AG09309 (cell line): ENCODE measurements around the gene EIF4EBP2.

Experiments used
- DNase-seq: peaks from one replicate; pipeline ENCODE4 v3.0.0-alpha.2; 2010; ENCODE audit warnings: low read depth
- H3K4me3 ChIP-seq: 2 replicates; pipeline ENCODE4 v1.5.1; 2011; ENCODE audit warnings: mild to moderate bottlenecking, low read depth, low read length, moderate library complexity; ENCODE audit not compliant: control insufficient read depth
- TF ChIP-seq, protein P1 (sequence below): IDR thresholded peaks from 2 replicates; pipeline ENCODE4 v1.5.1; 2011; ENCODE audit warnings: mild to moderate bottlenecking, low read depth, low read length, inconsistent platforms; ENCODE audit not compliant: insufficient read depth, control insufficient read depth; ENCODE audit errors: missing control alignments

EIF4EBP2 gene, protein sequence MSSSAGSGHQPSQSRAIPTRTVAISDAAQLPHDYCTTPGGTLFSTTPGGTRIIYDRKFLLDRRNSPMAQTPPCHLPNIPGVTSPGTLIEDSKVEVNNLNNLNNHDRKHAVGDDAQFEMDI

DNA sequence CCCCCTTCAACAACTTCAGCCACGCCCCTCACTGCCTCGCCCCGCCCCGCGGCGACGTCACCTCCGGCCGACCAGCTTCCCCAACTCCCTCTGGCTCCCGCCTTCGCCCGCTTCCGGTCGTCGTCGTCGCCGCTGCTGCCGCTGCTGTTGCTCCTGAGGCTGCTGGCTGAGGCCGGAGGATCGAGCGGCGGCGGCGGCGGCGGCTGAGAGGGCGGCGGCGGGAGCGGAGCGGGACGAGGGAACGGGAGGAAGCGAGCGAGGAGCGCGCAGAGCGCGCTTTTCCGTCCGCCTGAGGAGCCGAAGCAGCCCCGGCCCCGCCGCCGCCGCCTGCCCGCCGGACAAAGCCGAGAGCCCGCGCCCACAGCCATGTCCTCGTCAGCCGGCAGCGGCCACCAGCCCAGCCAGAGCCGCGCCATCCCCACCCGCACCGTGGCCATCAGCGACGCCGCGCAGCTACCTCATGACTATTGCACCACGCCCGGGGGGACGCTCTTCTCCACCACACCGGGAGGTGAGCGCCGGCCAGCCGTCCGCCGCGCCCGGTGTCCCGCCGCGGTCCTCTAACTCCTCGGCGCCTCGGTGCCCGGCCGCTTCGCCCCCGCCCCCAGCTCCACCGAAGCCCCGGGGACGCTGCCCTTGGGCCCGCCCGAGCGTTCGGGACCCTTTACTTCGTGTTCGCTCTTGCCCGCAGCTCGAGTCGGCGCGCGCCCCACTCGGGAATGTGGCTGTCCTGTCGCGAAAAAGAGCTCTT is at the start of gene EIF4EBP2:
Gene EIF4EBP2, plus strand, starts transcription at position 110 of the 751 bp plus-strand sequence. Its CDS starts 257 bp downstream, at position 367.
- DNase-seq: peak; percentile 71

DNA sequence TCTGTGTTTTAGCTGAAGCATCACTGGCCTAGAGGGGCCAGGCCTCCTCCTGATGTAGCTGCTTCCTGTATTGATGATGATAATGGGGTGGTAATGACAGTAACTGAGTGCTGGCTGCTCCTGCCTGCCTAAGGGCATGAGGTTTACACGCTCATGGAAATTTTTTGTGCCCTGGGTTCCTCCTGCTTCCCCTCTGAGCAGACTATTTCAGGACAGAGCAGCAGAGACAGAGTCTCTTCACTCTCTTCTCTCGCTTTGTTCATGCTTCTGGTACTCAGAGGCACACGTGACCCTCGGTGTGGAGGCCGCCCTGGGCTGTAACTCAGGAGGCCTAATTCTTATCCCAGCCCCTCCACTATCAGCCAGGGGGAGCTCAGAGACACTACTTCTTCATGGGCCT is 49.4 kb upstream of the EIF4EBP2 start:
- no peak overlapping the region for H3K4me3 ChIP-seq
- DNase-seq: no peak
- TF ChIP-seq, protein P1, sequence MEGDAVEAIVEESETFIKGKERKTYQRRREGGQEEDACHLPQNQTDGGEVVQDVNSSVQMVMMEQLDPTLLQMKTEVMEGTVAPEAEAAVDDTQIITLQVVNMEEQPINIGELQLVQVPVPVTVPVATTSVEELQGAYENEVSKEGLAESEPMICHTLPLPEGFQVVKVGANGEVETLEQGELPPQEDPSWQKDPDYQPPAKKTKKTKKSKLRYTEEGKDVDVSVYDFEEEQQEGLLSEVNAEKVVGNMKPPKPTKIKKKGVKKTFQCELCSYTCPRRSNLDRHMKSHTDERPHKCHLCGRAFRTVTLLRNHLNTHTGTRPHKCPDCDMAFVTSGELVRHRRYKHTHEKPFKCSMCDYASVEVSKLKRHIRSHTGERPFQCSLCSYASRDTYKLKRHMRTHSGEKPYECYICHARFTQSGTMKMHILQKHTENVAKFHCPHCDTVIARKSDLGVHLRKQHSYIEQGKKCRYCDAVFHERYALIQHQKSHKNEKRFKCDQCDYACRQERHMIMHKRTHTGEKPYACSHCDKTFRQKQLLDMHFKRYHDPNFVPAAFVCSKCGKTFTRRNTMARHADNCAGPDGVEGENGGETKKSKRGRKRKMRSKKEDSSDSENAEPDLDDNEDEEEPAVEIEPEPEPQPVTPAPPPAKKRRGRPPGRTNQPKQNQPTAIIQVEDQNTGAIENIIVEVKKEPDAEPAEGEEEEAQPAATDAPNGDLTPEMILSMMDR: no peak

More for the DNA sequence above, at the start of gene EIF4EBP2:
- H3K4me3 ChIP-seq: peak within 1 kb of the TSS; percentile 92
- TF ChIP-seq, protein P1: no peak

DNA sequence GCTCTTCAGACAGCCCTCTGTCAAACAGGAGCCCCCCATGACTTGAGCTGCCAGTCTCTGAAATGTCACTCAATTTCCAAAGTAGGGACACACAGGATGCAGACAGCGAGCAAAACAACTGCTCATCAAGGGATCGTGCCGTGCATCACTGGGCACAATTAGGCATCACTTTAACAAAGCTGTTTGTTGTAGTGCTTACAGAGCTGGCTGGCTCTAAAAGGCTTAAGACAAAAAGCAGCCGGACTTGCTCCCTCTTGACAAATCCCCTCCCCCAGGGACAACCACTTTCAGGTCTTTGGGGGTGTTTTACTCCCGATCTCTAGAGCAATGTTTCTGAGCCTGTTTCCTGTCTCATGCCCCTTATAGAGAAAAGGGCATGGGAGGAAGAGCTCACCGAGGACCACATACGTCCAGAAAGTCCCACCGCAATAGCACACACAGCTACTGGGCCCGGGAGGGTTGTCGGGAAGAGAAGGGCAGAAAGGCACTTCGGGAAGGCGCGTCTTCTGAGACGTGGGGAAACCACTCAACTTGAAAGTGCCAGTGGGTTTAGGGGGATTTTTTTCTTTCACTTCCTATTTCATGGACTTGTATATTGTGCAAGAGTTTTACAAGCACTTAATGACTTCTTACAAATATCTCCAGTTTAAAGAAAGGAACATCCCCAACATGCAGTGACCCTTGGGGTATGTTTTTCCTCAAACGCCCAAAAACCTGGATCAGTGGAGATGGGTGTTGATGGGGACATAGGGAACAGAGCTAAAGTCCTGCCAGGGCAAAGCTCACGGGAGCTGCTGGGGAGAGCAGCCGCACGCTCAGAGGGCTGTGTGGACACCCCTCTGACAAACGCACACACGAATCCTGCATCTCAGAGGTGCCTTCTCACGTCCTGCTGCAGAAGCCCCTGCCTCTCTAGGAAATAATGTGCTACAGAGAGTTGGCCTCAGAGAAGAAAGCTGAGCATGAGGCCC is 48.6 kb upstream of the EIF4EBP2 start:
- TF ChIP-seq, protein P1: no peak
- no peak for DNase-seq
- no peak overlapping the region for H3K4me3 ChIP-seq

DNA sequence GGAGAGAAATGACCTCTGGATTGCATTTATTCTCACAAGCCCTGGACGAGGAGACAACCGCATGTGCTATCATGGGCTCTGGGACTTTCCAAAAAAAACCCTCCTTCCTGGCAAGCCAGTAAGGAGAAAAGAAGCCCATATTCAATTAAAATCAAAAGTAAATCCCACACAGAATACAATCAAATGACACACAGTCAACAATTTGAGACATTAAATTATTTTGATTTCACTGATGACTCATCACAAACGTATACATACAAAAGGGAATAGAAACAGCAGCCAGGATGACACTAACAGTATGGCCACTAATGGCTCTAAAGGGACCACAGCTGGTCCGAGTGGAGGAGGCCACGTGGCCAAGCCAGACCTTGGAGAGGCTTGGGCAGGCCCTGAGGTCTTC is 46.4 kb upstream of the EIF4EBP2 start:
- H3K4me3 ChIP-seq: no peak overlapping the region
- DNase-seq: no peak
- TF ChIP-seq, protein P1: no peak

DNA sequence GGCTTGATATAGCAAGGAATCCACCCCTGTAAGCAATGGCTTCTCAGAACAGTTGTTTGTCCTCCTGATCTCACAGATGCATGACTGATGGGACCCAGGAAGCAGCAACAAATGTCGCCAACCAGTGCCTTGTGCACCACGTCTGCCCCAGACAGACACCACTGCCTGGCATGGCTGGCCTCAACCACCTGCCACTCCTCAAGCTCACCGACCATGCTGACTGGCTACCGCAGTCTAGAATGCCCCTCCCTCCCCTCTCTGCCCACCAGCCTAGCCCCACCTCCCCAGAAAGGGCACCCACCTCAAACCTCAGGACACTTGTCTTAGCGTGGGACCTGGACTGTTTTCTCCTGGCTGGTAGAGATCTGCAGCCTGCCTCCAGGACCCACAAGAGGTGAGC is 45.5 kb upstream of the EIF4EBP2 start:
- no peak for DNase-seq
- TF ChIP-seq, protein P1: no peak
- H3K4me3 ChIP-seq: no peak overlapping the region

DNA sequence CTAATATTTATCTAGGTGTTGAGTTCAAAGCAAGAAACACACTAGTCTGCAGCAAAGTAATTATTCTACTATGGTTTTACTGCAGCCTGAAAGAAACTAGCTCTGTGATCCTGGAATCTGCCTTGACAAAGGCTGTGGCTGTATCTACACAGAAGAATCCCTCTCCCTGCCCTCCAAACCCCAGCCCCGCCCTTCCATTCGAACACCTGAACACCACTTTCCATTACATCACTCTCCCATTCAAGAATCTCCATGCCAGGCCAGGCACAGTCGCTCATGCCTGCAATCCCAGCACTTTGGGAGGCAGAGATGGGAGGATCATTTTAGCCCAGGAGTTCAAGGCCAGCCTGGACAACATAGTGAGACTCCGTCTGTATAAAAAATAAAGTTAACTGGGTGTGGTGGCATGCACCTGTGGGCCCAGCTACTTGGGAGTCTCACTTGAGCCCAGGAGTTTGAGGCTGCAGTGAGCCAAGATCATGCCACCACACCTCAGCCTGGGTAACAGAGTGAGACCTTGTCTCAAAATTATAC is 44.9 kb upstream of the EIF4EBP2 start:
- no peak for DNase-seq
- TF ChIP-seq, protein P1: no peak
- no peak overlapping the region for H3K4me3 ChIP-seq
